Measurements from ENCODE around the gene CFL2. TPM values are rescaled to one million over a fixed set of nuclear protein-coding genes. Genes with fewer than 3 reads are reported as not detected.
"Not testable (repeated sequence)": the region's sequence is repeated elsewhere in the genome, so short reads cannot be mapped to it uniquely, and the experiment has no call there.

The CFL2 gene
- total RNA-seq, 1 donor from 2014 or later = 101 TPM

- ATAC-seq = peak; percentile 72
- peak; percentile 63 for DNase-seq (ENCODE audit: low spot score)
- intact Hi-C loops (cut with DNase I) = no loop called here
Observed at GRCh38 chr14:34713681-34714319, 593 bp downstream of the CFL2 start.

GRCh38 chr14:34713122-34713680 is 1.2 kb downstream of the CFL2 start:
- no peak for ATAC-seq
- no peak for DNase-seq (ENCODE audit: low spot score)
- intact Hi-C loops (cut with DNase I) = no loop called here

- ATAC-seq = no peak
- DNase-seq (ENCODE audit: low spot score) = no peak
- intact Hi-C loops (cut with DNase I) = no loop called here
Observed at GRCh38 chr14:34711796-34712712, 2.3 kb downstream of the CFL2 start.

- ATAC-seq (peak; percentile 33), DNase-seq (ENCODE audit: low spot score) (no peak)
- intact Hi-C loops (cut with DNase I) = no loop called here
Observed at GRCh38 chr14:34711169-34711568, 3.2 kb downstream of the CFL2 start.

- ATAC-seq = no peak
- intact Hi-C loops (cut with DNase I) = no loop called here
- DNase-seq (ENCODE audit: low spot score) = no peak
Observed at GRCh38 chr14:34710744-34711143, 3.6 kb downstream of the CFL2 start.

GRCh38 chr14:34710006-34710405 is 4.4 kb downstream of the CFL2 start:
- intact Hi-C loops (cut with DNase I) = no loop called here
- DNase-seq (ENCODE audit: low spot score) (no peak), ATAC-seq (no peak)

- DNase-seq (ENCODE audit: low spot score) = no peak
- ATAC-seq = no peak
- intact Hi-C loops (cut with DNase I) = no loop called here
Observed at GRCh38 chr14:34707722-34708121, 6.7 kb downstream of the CFL2 start.

GRCh38 chr14:34701808-34702207 is 12.6 kb downstream of the CFL2 start:
- DNase-seq (ENCODE audit: low spot score) (no peak), ATAC-seq (no peak)
- intact Hi-C loops (cut with DNase I) = no loop called here

- intact Hi-C loops (cut with DNase I) = no loop called here
- DNase-seq (ENCODE audit: low spot score) (no peak), ATAC-seq (no peak)
Observed at GRCh38 chr14:34700622-34701130, 13.7 kb downstream of the CFL2 start.

- intact Hi-C loops (cut with DNase I) = no loop called here
- DNase-seq (ENCODE audit: low spot score) (no peak), ATAC-seq (peak; percentile 67)
Observed at GRCh38 chr14:34699873-34700621, 14.3 kb downstream of the CFL2 start.

GRCh38 chr14:34694216-34694615 is 20.2 kb downstream of the CFL2 start:
- intact Hi-C loops (cut with DNase I); ATAC-seq; DNase-seq (ENCODE audit: low spot score): not testable (repeated sequence)

- intact Hi-C loops (cut with DNase I) = no loop called here
- DNase-seq (ENCODE audit: low spot score) (peak; percentile 62), ATAC-seq (peak; percentile 78)
Observed at GRCh38 chr14:34693228-34693939, 21.0 kb downstream of the CFL2 start.

- no peak for ATAC-seq
- intact Hi-C loops (cut with DNase I) = no loop called here
- no peak for DNase-seq (ENCODE audit: low spot score)
Observed at GRCh38 chr14:34692898-34693227, 21.5 kb downstream of the CFL2 start.

GRCh38 chr14:34692348-34692747 is 22.0 kb downstream of the CFL2 start:
- intact Hi-C loops (cut with DNase I) = no loop called here
- ATAC-seq (peak; percentile 70), DNase-seq (ENCODE audit: low spot score) (no peak)

- no peak for ATAC-seq
- intact Hi-C loops (cut with DNase I) = no loop called here
- no peak for DNase-seq (ENCODE audit: low spot score)
Observed at GRCh38 chr14:34691206-34691605, 23.2 kb downstream of the CFL2 start.

GRCh38 chr14:34688470-34689206 is 25.8 kb downstream of the CFL2 start:
- DNase-seq (ENCODE audit: low spot score) = no peak
- intact Hi-C loops (cut with DNase I) = no loop called here
- no peak for ATAC-seq

GRCh38 chr14:34685819-34686428 is 28.5 kb downstream of the CFL2 start:
- ATAC-seq (no peak), DNase-seq (ENCODE audit: low spot score) (no peak)
- intact Hi-C loops (cut with DNase I) = no loop called here

- ATAC-seq = no peak
- intact Hi-C loops (cut with DNase I) = no loop called here
Observed at GRCh38 chr14:34684578-34684977, 29.8 kb downstream of the CFL2 start.

More at GRCh38 chr14:34684578-34684977, 29.8 kb downstream of the CFL2 start:
- no peak for DNase-seq (ENCODE audit: low spot score)

All from sciatic nerve (tissue), 2 donors.